ENCODE measurements around the gene ESPN. TPM values are rescaled to one million over a fixed set of nuclear protein-coding genes. Genes with fewer than 3 reads are reported as not detected.
A peak's percentile ranks its signal among the peaks of the same experiment; 100 is the strongest.

ESPN gene
- total and polyA plus RNA-seq, 12 donors = 0.12 to 0.51 (median 0.25) TPM; not detected in 5

GRCh38 chr1:6418668-6419396, 5.7 kb upstream of the ESPN start:
- Histone ChIP-seq H3K4me1 (peaks cover 26 to 41% (median 32%) of the 10 kb centered on the region in 9 donors), H3K27ac (no peak overlapping the region), H3K9me3 (no peaks in the 10 kb centered on the region), H3K36me3 (no peaks in the 10 kb centered on the region), H3K27me3 (peaks cover 48 to 100% (median 98%) of the 10 kb centered on the region in 7 donors), H3K4me3 (peak overlapping the region in 8 of 10 donors; percentile 38 to 55 (median 44))
- 7 to 9% methylated on average over 57 to 69 of the region's 69 CpGs for WGBS, 2 donors
- intact Hi-C loops (cut with DNase I) = loop anchor here in 1 of 10 donors (5.0 kb wide), 1 partner anchor 167 kb away; no protein-coding TSS in a partner anchor
- no peak for ATAC-seq
- TF ChIP-seq CTCF (IDR thresholded peaks at IDR 0.05) = no peak
- no peak for DNase-seq

- Histone ChIP-seq H3K9me3 (no peaks in the 10 kb centered on the region), H3K27me3 (peaks cover 53 to 100% (median 98%) of the 10 kb centered on the region in 7 donors), H3K27ac (no peak overlapping the region), H3K36me3 (no peaks in the 10 kb centered on the region), H3K4me3 (peak overlapping the region; percentile 23 to 55 (median 44)), H3K4me1 (peaks cover 27 to 44% (median 38%) of the 10 kb centered on the region in 9 donors)
- DNase-seq = no peak
- ATAC-seq = no peak
- intact Hi-C loops (cut with DNase I) = loop anchor here in 1 of 10 donors (5.0 kb wide), 1 partner anchor 167 kb away; no protein-coding TSS in a partner anchor
- 1 to 2% methylated on average over 48 of the region's 48 CpGs for WGBS, 2 donors
- no peak for TF ChIP-seq CTCF (IDR thresholded peaks at IDR 0.05)
Observed at GRCh38 chr1:6419397-6419803, 5.2 kb upstream of the ESPN start.

GRCh38 chr1:6419804-6420453, 4.6 kb upstream of the ESPN start, which contains the start of gene HES2:
Gene HES2, minus strand, starts transcription at chr1:6419919. Its CDS starts 99 bp downstream, at chr1:6419820.
- Histone ChIP-seq H3K4me3 (peak within 1 kb of the TSS; percentile 23 to 55 (median 44)), H3K36me3 (no peaks in the 10 kb centered on the region), H3K27me3 (peaks cover 59 to 100% (median 98%) of the 10 kb centered on the region in 7 donors), H3K4me1 (peaks cover 27 to 44% (median 40%) of the 10 kb centered on the region in 9 donors), H3K27ac (no peak within 1 kb of the TSS), H3K9me3 (no peaks in the 10 kb centered on the region)
- TF ChIP-seq CTCF (IDR thresholded peaks at IDR 0.05) = no peak
- WGBS, 2 donors = 1 to 2% methylated on average over 48 to 62 of the region's 62 CpGs
- DNase-seq (no peak), ATAC-seq (peak in 6 of 8 donors; percentile 39 to 66 (median 48))
- intact Hi-C loops (cut with DNase I) = loop anchor here in 1 of 10 donors (5.0 kb wide), 1 partner anchor 168 kb away; no protein-coding TSS in a partner anchor

GRCh38 chr1:6420454-6421042, 4.0 kb upstream of the ESPN start:
- H3K4me1 ChIP-seq = peaks cover 27 to 50% (median 44%) of the 10 kb centered on the region in 9 donors
- peak overlapping the region in 9 of 10 donors; percentile 29 to 55 (median 44) for H3K4me3 ChIP-seq
- H3K9me3 ChIP-seq = no peaks in the 10 kb centered on the region
- peaks cover 65 to 100% (median 98%) of the 10 kb centered on the region in 7 donors for H3K27me3 ChIP-seq
- H3K36me3 ChIP-seq = no peaks in the 10 kb centered on the region
- ATAC-seq (peak in 1 of 8 donors; percentile 2), DNase-seq (no peak)
- H3K27ac ChIP-seq = no peak overlapping the region
- intact Hi-C loops (cut with DNase I) = no loop called here
- WGBS, 2 donors = 17% methylated on average over 44 of the region's 44 CpGs
- no peak for TF ChIP-seq CTCF (IDR thresholded peaks at IDR 0.05)
